IMR-90 (cell line): ENCODE measurements around the gene CENPM. TPM values are rescaled to one million over a fixed set of nuclear protein-coding genes. Genes with fewer than 3 reads are reported as not detected.
"Not testable (repeated sequence)": the region's sequence is repeated elsewhere in the genome, so short reads cannot be mapped to it uniquely, and the experiment has no call there.

Experiments used
- ATAC-seq: fragments of 200-7000 bp; cut with Tn5 transposase; 2 replicates; pipeline ENCODE4 v1.9.1; 2020; ENCODE audit warnings: low read depth, mild to moderate bottlenecking, moderate library complexity
- BruUV-seq: library from RNA; stranded (reverse); fragments of 400-500 nt; replicated peaks from 2 replicates; lab custom pipeline; 2021; lab: Mats Ljungman, UMichigan
- CTCF ChIA-PET: fragments of 300-600 bp; formaldehyde crosslinking; extraction: SDS; loops from one replicate; lab custom pipeline; 2021; ENCODE audit warnings: antibody characterized with exemption; lab: Yijun Ruan, JAX
- POLR2A ChIA-PET: fragments of 300-600 bp; sonication (Branson Sonifier 250); formaldehyde crosslinking; loops from one replicate; lab custom pipeline; 2022; ENCODE audit warnings: antibody characterized with exemption; ENCODE audit not compliant: unreplicated experiment; lab: Charles Lee
- DNase-seq: peaks from one replicate; pipeline ENCODE4 v3.0.0; 2013
- H2AFZ ChIP-seq: replicated peaks from 2 replicates; pipeline ENCODE3; 2013; ENCODE audit warnings: low read length, mild to moderate bottlenecking; ENCODE audit not compliant: poor library complexity
- H2AK5ac ChIP-seq: 2 replicates; pipeline ENCODE4 v1.6.1; 2013; ENCODE audit warnings: low read depth, low read length, inconsistent platforms
- H2AK9ac ChIP-seq: replicated peaks from 2 replicates; pipeline ENCODE3; 2013; ENCODE audit warnings: mild to moderate bottlenecking, low read depth, low read length, moderate library complexity; ENCODE audit not compliant: poor library complexity
- H2BK120ac ChIP-seq: 2 replicates; pipeline ENCODE4 v1.6.1; 2013; ENCODE audit warnings: low read depth, low read length, inconsistent platforms
- H2BK15ac ChIP-seq: 3 replicates; pipeline ENCODE4 v1.6.1; 2013; ENCODE audit warnings: low read depth, low read length, inconsistent platforms
- H2BK20ac ChIP-seq: 2 replicates; pipeline ENCODE4 v1.6.1; 2013; ENCODE audit warnings: low read depth, mild to moderate bottlenecking, inconsistent platforms, low read length, moderate library complexity
- H2BK5ac ChIP-seq: 2 replicates; pipeline ENCODE4 v1.6.1; 2013; ENCODE audit warnings: mild to moderate bottlenecking, low read depth, low read length, inconsistent platforms; ENCODE audit not compliant: poor library complexity, severe bottlenecking
- H3K14ac ChIP-seq: replicated peaks from 2 replicates; pipeline ENCODE4 v1.6.1; 2013; ENCODE audit warnings: low read depth, low read length, inconsistent platforms
- H3K18ac ChIP-seq: 2 replicates; pipeline ENCODE4 v1.6.1; 2013; ENCODE audit warnings: low read depth, low read length, control low read depth
- H3K23ac ChIP-seq: 2 replicates; pipeline ENCODE4 v1.6.1; 2013; ENCODE audit warnings: low read depth, low read length, inconsistent platforms
- H3K27ac ChIP-seq: 2 replicates; pipeline ENCODE4 v1.5.1; 2013; ENCODE audit warnings: mild to moderate bottlenecking, control low read depth, low read length; ENCODE audit not compliant: insufficient read depth
- H3K27me3 ChIP-seq: 2 replicates; pipeline ENCODE4 v1.6.1; 2013; ENCODE audit warnings: low read length; ENCODE audit not compliant: control insufficient read depth, insufficient read depth
- H3K36me3 ChIP-seq: 2 replicates; pipeline ENCODE4 v1.6.1; 2013; ENCODE audit warnings: low read length, mixed read lengths; ENCODE audit not compliant: control insufficient read depth, insufficient read depth
- H3K4ac ChIP-seq: 2 replicates; pipeline ENCODE4 v1.6.1; 2013; ENCODE audit warnings: low read depth, low read length, inconsistent platforms
- H3K4me1 ChIP-seq: 2 replicates; pipeline ENCODE4 v1.6.1; 2013; ENCODE audit warnings: low read length, mixed read lengths; ENCODE audit not compliant: control insufficient read depth, insufficient read depth
- H3K4me2 ChIP-seq: 2 replicates; pipeline ENCODE4 v1.6.1; 2013; ENCODE audit warnings: low read depth, mild to moderate bottlenecking, control low read depth, low read length, moderate library complexity
- H3K4me3 ChIP-seq: 2 replicates; pipeline ENCODE4 v1.5.1; 2013; ENCODE audit warnings: low read depth, mild to moderate bottlenecking, control low read depth, low read length, moderate library complexity; ENCODE audit not compliant: insufficient read depth
- H3K56ac ChIP-seq: 2 replicates; pipeline ENCODE4 v1.6.1; 2013; ENCODE audit warnings: low read length, inconsistent platforms; ENCODE audit not compliant: insufficient read depth; ENCODE audit errors: extremely low read depth
- H3K79me1 ChIP-seq, 2 experiments: 2 replicates each; pipeline ENCODE4 v1.6.1; 2013; ENCODE audit warnings: low read length in 2 of 2, inconsistent platforms in 1 of 2, low read depth in 1 of 2
- H3K9ac ChIP-seq: 2 replicates; pipeline ENCODE4 v1.6.1; 2013; ENCODE audit warnings: low read depth, low read length, control low read depth
- H3K9me1 ChIP-seq: 2 replicates; pipeline ENCODE4 v1.6.1; 2013; ENCODE audit warnings: low read length, inconsistent platforms; ENCODE audit not compliant: insufficient read depth
- H3K9me3 ChIP-seq: 2 replicates; pipeline ENCODE4 v1.6.1; 2013; ENCODE audit warnings: low read length; ENCODE audit not compliant: control insufficient read depth, insufficient read depth
- H4K20me1 ChIP-seq: 2 replicates; pipeline ENCODE4 v1.6.1; 2013; ENCODE audit warnings: low read length, inconsistent platforms; ENCODE audit not compliant: insufficient read depth
- H4K5ac ChIP-seq: 2 replicates; pipeline ENCODE4 v1.6.1; 2013; ENCODE audit warnings: mild to moderate bottlenecking, low read depth, low read length, control low read depth
- H4K8ac ChIP-seq, 2 experiments: 2 replicates each; pipeline ENCODE4 v1.6.1; 2013; ENCODE audit warnings: low read depth in 2 of 2, low read length in 2 of 2, control low read depth in 1 of 2, inconsistent platforms in 1 of 2
- H4K91ac ChIP-seq: 2 replicates; pipeline ENCODE4 v1.6.1; 2013; ENCODE audit warnings: low read depth, low read length, inconsistent platforms; ENCODE audit not compliant: insufficient read depth
- WGBS, 2 experiments: methylation state at CpG; one replicate each; pipeline versions ENCODE4 v1.1.5 to v1.1.7; 2013; ENCODE audit warnings: missing lambda C conversion rate in 2 of 2; ENCODE audit not compliant: insufficient read length in 1 of 2; ENCODE audit errors: extremely low coverage in 2 of 2; 5-methylcytosine and 5-hydroxymethylcytosine counted together
- dilution Hi-C: fragments of 300-500 bp; cut with HindIII; formaldehyde crosslinking; loops from one replicate; pipeline ENCODE4 v1.14.3; 2018; ENCODE audit warnings: low sequenced_read_pairs; ENCODE audit not compliant: unreplicated experiment
- in situ Hi-C: fragments of 300-500 bp; cut with MboI; formaldehyde crosslinking; loops from 3 replicates; pipeline ENCODE4 v1.14.3; 2019; ENCODE audit warnings: low sequenced_read_pairs, inconsistent platforms, mixed read lengths
- intact Hi-C: fragments of 100-400 bp; cut with micrococcal nuclease; formaldehyde crosslinking; loops from 2 replicates; pipeline ENCODE4 v1.10.0; 2022
- polyA plus RNA-seq, 3 experiments: library from polyadenylated mRNA; depleted of rRNA; stranded (reverse); fragments of >200 nt; gene quantifications; 2 replicates each; pipeline ENCODE4 v1.2.3, GENCODE V29; 2012; ENCODE audit warnings: low replicate concordance in 1 of 3
- total RNA-seq: library from RNA; depleted of rRNA; stranded (reverse); fragments of >200 nt; gene quantifications from 2 replicates; pipeline ENCODE4 v1.2.3, GENCODE V29; 2012

Gene CENPM
- total and polyA plus RNA-seq, 2 of the 4 experiments (the other 2 are of a cell fraction) = 18.1 to 20.1 TPM

DNA sequence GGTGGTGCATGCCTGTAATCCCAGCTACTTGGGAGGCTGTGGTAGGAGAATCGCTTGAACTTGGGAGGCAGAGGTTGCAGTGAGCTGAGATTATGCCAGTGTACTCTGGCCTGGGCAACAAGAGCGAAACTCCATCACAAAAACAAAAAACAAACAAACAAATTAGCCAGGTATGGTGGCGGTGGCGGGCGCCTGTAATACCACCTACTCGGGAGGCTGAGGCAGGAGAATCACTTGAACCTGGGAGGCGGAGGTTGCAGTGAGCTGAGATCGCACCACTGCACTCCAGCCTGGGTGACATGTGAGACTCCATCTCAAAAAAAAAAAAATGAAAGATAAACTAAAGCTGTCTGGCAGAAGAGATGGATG is 2.0 kb upstream of the CENPM start:
- H2BK20ac ChIP-seq, H3K27ac ChIP-seq, H4K5ac ChIP-seq, intact Hi-C loops, H3K4me3 ChIP-seq, H3K4ac ChIP-seq, H3K56ac ChIP-seq, H2AK9ac ChIP-seq, H2BK5ac ChIP-seq, H3K4me1 ChIP-seq, in situ Hi-C loops, dilution Hi-C loops, DNase-seq, H3K14ac ChIP-seq, H2AFZ ChIP-seq, H4K8ac ChIP-seq, H3K23ac ChIP-seq, H3K9me3 ChIP-seq, H3K4me2 ChIP-seq, H2BK120ac ChIP-seq, POLR2A ChIA-PET, H2AK5ac ChIP-seq, CTCF ChIA-PET, H4K20me1 ChIP-seq, H3K36me3 ChIP-seq, H4K91ac ChIP-seq, H2BK15ac ChIP-seq, H3K9ac ChIP-seq, H3K9me1 ChIP-seq, H3K27me3 ChIP-seq, ATAC-seq, BruUV-seq, H3K18ac ChIP-seq: not testable (repeated sequence)
- H3K79me1 ChIP-seq = peaks cover 5 to 11% of the 10 kb centered on the region in 2 experiments
- WGBS, 2 experiments = no CpG with 5 or more reads among the region's 8 CpGs
